ENCODE measurements around the gene HTR2A. TPM values are rescaled to one million over a fixed set of nuclear protein-coding genes. Genes with fewer than 3 reads are reported as not detected.

The HTR2A gene
- total RNA-seq, 4 donors from 2014 or later = under 0.01 to 0.86 (median 0.24) TPM

- Histone ChIP-seq H3K4me3 (no peak overlapping the region), H3K9me3 (no peaks in the 10 kb centered on the region), H3K36me3 (no peaks in the 10 kb centered on the region), H3K27me3 (no peaks in the 10 kb centered on the region), H3K4me1 (no peaks in the 10 kb centered on the region), H3K27ac (replicated peaks in 1 of 4) (no peak overlapping the region)
- intact Hi-C loops (cut with DNase I) = no loop called here
- 89% methylated on average over 1 of the region's 1 CpG for WGBS
- TF ChIP-seq CTCF (IDR thresholded peaks at IDR 0.05) (no peak), EP300 (IDR thresholded peaks at IDR 0.05) (no peak), POLR2AphosphoS5 (IDR thresholded peaks at IDR 0.05) (no peak), POLR2A (IDR thresholded peaks at IDR 0.05; ENCODE audit: low read depth) (no peak)
- no peak for DNase-seq (ENCODE audit: extremely low spot score)
These were observed 46.6 kb downstream of the HTR2A start for GRCh38 chr13:46850214-46850613.

GRCh38 chr13:46846726-46847125 lies 50.1 kb downstream of the HTR2A start:
- no peak for TF ChIP-seq POLR2AphosphoS5 (IDR thresholded peaks at IDR 0.05)
- TF ChIP-seq EP300 (IDR thresholded peaks at IDR 0.05) = no peak
- no peak for TF ChIP-seq POLR2A (IDR thresholded peaks at IDR 0.05; ENCODE audit: low read depth)
- no peak for TF ChIP-seq CTCF (IDR thresholded peaks at IDR 0.05)
- Histone ChIP-seq H3K4me3 (no peak overlapping the region), H3K36me3 (no peaks in the 10 kb centered on the region), H3K4me1 (no peaks in the 10 kb centered on the region), H3K27me3 (no peaks in the 10 kb centered on the region), H3K27ac (replicated peaks in 1 of 4) (no peak overlapping the region), H3K9me3 (no peaks in the 10 kb centered on the region)
- 78% methylated on average over 2 of the region's 2 CpGs for WGBS
- DNase-seq (ENCODE audit: extremely low spot score) = no peak
- intact Hi-C loops (cut with DNase I) = no loop called here

- intact Hi-C loops (cut with DNase I) = no loop called here
- H3K27me3 ChIP-seq = no peaks in the 10 kb centered on the region
- 89% methylated on average over 2 of the region's 2 CpGs for WGBS
- DNase-seq (ENCODE audit: extremely low spot score) = no peak
- no peak for TF ChIP-seq POLR2A (IDR thresholded peaks at IDR 0.05; ENCODE audit: low read depth)
- TF ChIP-seq CTCF (IDR thresholded peaks at IDR 0.05) = no peak
- TF ChIP-seq POLR2AphosphoS5 (IDR thresholded peaks at IDR 0.05) = no peak
- no peak for TF ChIP-seq EP300 (IDR thresholded peaks at IDR 0.05)
- no peaks in the 10 kb centered on the region for H3K36me3 ChIP-seq
- no peak overlapping the region for H3K4me3 ChIP-seq
- no peaks in the 10 kb centered on the region for H3K4me1 ChIP-seq
- H3K27ac ChIP-seq (replicated peaks in 1 of 4) = no peak overlapping the region
- H3K9me3 ChIP-seq = no peaks in the 10 kb centered on the region
These were observed 51.7 kb downstream of the HTR2A start for GRCh38 chr13:46845146-46845545.

- Histone ChIP-seq H3K9me3 (no peaks in the 10 kb centered on the region), H3K27ac (replicated peaks in 1 of 4) (no peak overlapping the region), H3K27me3 (no peaks in the 10 kb centered on the region), H3K36me3 (no peaks in the 10 kb centered on the region), H3K4me3 (no peak overlapping the region), H3K4me1 (no peaks in the 10 kb centered on the region)
- 65% methylated on average over 4 of the region's 4 CpGs for WGBS
- intact Hi-C loops (cut with DNase I) = no loop called here
- no peak for DNase-seq (ENCODE audit: extremely low spot score)
- no peak for TF ChIP-seq POLR2AphosphoS5 (IDR thresholded peaks at IDR 0.05)
- TF ChIP-seq POLR2A (IDR thresholded peaks at IDR 0.05; ENCODE audit: low read depth) = no peak
- no peak for TF ChIP-seq CTCF (IDR thresholded peaks at IDR 0.05)
- no peak for TF ChIP-seq EP300 (IDR thresholded peaks at IDR 0.05)
These were observed 52.4 kb downstream of the HTR2A start for GRCh38 chr13:46844431-46844830.

GRCh38 chr13:46839399-46839798 lies 57.5 kb downstream of the HTR2A start:
- Histone ChIP-seq H3K9me3 (no peaks in the 10 kb centered on the region), H3K27me3 (no peaks in the 10 kb centered on the region), H3K27ac (replicated peaks in 1 of 4) (no peak overlapping the region), H3K36me3 (no peaks in the 10 kb centered on the region), H3K4me1 (no peaks in the 10 kb centered on the region), H3K4me3 (no peak overlapping the region)
- DNase-seq (ENCODE audit: extremely low spot score) = no peak
- intact Hi-C loops (cut with DNase I) = no loop called here
- no peak for TF ChIP-seq POLR2A (IDR thresholded peaks at IDR 0.05; ENCODE audit: low read depth)
- TF ChIP-seq EP300 (IDR thresholded peaks at IDR 0.05) = no peak
- no peak for TF ChIP-seq POLR2AphosphoS5 (IDR thresholded peaks at IDR 0.05)
- no peak for TF ChIP-seq CTCF (IDR thresholded peaks at IDR 0.05)
- whole genome bisulfite sequencing = 20% methylated on average over 1 of the region's 1 CpG
